ENCODE data around the gene HARBI1.

HARBI1 gene

DNA sequence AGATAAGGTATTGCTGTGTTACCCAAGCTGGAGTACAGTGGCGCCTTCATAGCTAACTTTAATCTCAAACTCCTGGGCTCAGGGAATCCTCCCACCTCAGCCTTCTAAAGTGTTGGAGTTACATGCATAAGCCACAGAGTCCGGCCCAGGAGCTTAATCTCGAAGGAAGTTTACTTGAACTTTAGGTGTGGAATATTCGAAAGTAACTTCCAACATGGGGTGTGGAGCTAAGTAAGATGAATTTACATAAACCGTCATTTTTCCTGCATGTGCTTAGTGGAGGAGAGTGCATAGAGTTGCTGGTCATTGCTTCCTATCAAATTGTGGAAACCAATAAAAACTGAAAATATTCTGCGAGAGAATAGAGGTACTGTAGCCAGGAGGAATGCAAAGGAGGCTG is 1.8 kb upstream of the HARBI1 start:
- H4K20me1 ChIP-seq (ENCODE audit: insufficient read depth, low read length), result peaks cover 5% of the 10 kb centered on the region; the same call in 1 of the 2 replicates
- no peak overlapping the region for H3K27ac ChIP-seq (ENCODE audit: low read length)
- H2AFZ ChIP-seq (ENCODE audit: low read depth, low read length), result no peak overlapping the region
- peaks cover 57% of the 10 kb centered on the region for H3K4me1 ChIP-seq (ENCODE audit: insufficient read depth, low read length)
- H3K79me2 ChIP-seq (ENCODE audit: insufficient read depth, low read length), result peaks cover 78% of the 10 kb centered on the region
- H3K9ac ChIP-seq (ENCODE audit: low read depth, low read length), result peak overlapping the region; percentile 93
- peak overlapping the region in 1 of 2 experiments; percentile 94; a peak in 2 of 4 replicates for H3K4me3 ChIP-seq (ENCODE audit: low read depth in 1 of 2, low read length in 2 of 2)
- no peak for ATAC-seq (ENCODE audit: insufficient read depth, low read depth)
- peaks cover 31% of the 10 kb centered on the region for H3K36me3 ChIP-seq (ENCODE audit: insufficient read depth, low read length)
- no peaks in the 10 kb centered on the region for H3K27me3 ChIP-seq (ENCODE audit: insufficient read depth, low read length, poor library complexity)
- no peaks in the 10 kb centered on the region for H3K9me3 ChIP-seq (ENCODE audit: insufficient read depth, low read length, severe bottlenecking)
- H3K4me2 ChIP-seq (ENCODE audit: insufficient read depth, low read length), result peak overlapping the region; percentile 91
- no peak for DNase-seq
- TF ChIP-seq CTCF (IDR thresholded peaks at IDR 0.05; ENCODE audit: borderline replicate concordance, extremely low read depth, low read length, poor library complexity, severe bottlenecking) (no peak), EZH2 (IDR thresholded peaks at IDR 0.05; ENCODE audit: borderline replicate concordance, low read depth, low read length, severe bottlenecking) (no peak)

DNA sequence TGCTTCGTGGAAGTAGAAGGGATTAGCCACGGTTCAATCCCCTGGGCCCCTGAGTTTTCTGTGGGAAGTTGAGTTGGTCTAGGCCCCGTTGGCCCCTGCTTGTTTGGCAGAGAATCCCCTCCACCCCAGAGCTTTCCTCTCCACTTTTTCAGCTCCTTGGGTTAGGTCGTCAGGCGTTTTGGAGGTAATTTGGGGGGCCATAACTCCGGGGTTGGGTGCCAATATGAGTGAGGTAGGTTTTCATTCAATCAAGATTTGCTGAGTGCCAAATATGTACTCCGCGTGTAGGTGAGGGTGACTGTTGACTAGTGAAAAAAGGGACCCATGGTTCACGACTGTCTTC is 916 bp upstream of the HARBI1 start:
- H3K9me3 ChIP-seq (ENCODE audit: insufficient read depth, low read length, severe bottlenecking), result no peaks in the 10 kb centered on the region
- peak overlapping the region; percentile 93 for H3K9ac ChIP-seq (ENCODE audit: low read depth, low read length)
- H3K27me3 ChIP-seq (ENCODE audit: insufficient read depth, low read length, poor library complexity), result no peaks in the 10 kb centered on the region
- peak overlapping the region; percentile 91 for H3K4me2 ChIP-seq (ENCODE audit: insufficient read depth, low read length)
- no peak for DNase-seq
- peaks cover 75% of the 10 kb centered on the region for H3K79me2 ChIP-seq (ENCODE audit: insufficient read depth, low read length)
- peak overlapping the region; percentile 98 for H3K27ac ChIP-seq (ENCODE audit: low read length)
- peak overlapping the region; percentile 94 for H2AFZ ChIP-seq (ENCODE audit: low read depth, low read length)
- peak overlapping the region; percentile 55 to 94 for H3K4me3 ChIP-seq (ENCODE audit: low read depth in 1 of 2, low read length in 2 of 2)
- H3K4me1 ChIP-seq (ENCODE audit: insufficient read depth, low read length), result peaks cover 65% of the 10 kb centered on the region
- no peak for ATAC-seq (ENCODE audit: insufficient read depth, low read depth)
- peaks cover 5% of the 10 kb centered on the region; the same call in 1 of the 2 replicates for H4K20me1 ChIP-seq (ENCODE audit: insufficient read depth, low read length)
- peaks cover 25% of the 10 kb centered on the region for H3K36me3 ChIP-seq (ENCODE audit: insufficient read depth, low read length)
- no peak for TF ChIP-seq CTCF (IDR thresholded peaks at IDR 0.05; ENCODE audit: borderline replicate concordance, extremely low read depth, low read length, poor library complexity, severe bottlenecking)
- no peak for TF ChIP-seq EZH2 (IDR thresholded peaks at IDR 0.05; ENCODE audit: borderline replicate concordance, low read depth, low read length, severe bottlenecking)

- peak overlapping the region; percentile 98 for H3K27ac ChIP-seq (ENCODE audit: low read length)
- ATAC-seq (ENCODE audit: insufficient read depth, low read depth) (no peak), DNase-seq (no peak)
- H3K27me3 ChIP-seq (ENCODE audit: insufficient read depth, low read length, poor library complexity), result no peaks in the 10 kb centered on the region
- peaks cover 5% of the 10 kb centered on the region; the same call in 1 of the 2 replicates for H4K20me1 ChIP-seq (ENCODE audit: insufficient read depth, low read length)
- peak overlapping the region; percentile 55 to 94; a peak in 3 of 4 replicates for H3K4me3 ChIP-seq (ENCODE audit: low read depth in 1 of 2, low read length in 2 of 2)
- peak overlapping the region; percentile 91 for H3K4me2 ChIP-seq (ENCODE audit: insufficient read depth, low read length)
- H3K9me3 ChIP-seq (ENCODE audit: insufficient read depth, low read length, severe bottlenecking), result no peaks in the 10 kb centered on the region
- TF ChIP-seq EZH2 (IDR thresholded peaks at IDR 0.05; ENCODE audit: borderline replicate concordance, low read depth, low read length, severe bottlenecking) (no peak), CTCF (IDR thresholded peaks at IDR 0.05; ENCODE audit: borderline replicate concordance, extremely low read depth, low read length, poor library complexity, severe bottlenecking) (no peak)
- H3K79me2 ChIP-seq (ENCODE audit: insufficient read depth, low read length), result peaks cover 66% of the 10 kb centered on the region
- H3K36me3 ChIP-seq (ENCODE audit: insufficient read depth, low read length), result peaks cover 17% of the 10 kb centered on the region
- H3K9ac ChIP-seq (ENCODE audit: low read depth, low read length), result peak overlapping the region; percentile 93
- peak overlapping the region; percentile 94 for H2AFZ ChIP-seq (ENCODE audit: low read depth, low read length)
- H3K4me1 ChIP-seq (ENCODE audit: insufficient read depth, low read length), result peaks cover 73% of the 10 kb centered on the region
Observed at GRCh38 chr11:46616551-46617133, 385 bp downstream of the HARBI1 start.
